ENCODE measurements around the gene BTN1A1. TPM values are rescaled to one million over a fixed set of nuclear protein-coding genes. Genes with fewer than 3 reads are reported as not detected.
"Not testable (repeated sequence)": the region's sequence is repeated elsewhere in the genome, so short reads cannot be mapped to it uniquely, and the experiment has no call there.

BTN1A1 gene
- total and polyA plus RNA-seq, 4 donors = 0.06 to 0.26 (median 0.06) TPM; not detected in 1

GRCh38 chr6:26459023-26459810, 40.9 kb upstream of the BTN1A1 start:
- Histone ChIP-seq H3K27me3 (ENCODE audit: control insufficient read depth in 3 of 3, insufficient read depth in 3 of 3, low read length in 2 of 3) (no peaks in the 10 kb centered on the region), H3K9ac (ENCODE audit: insufficient read depth in 1 of 2, low read length in 2 of 2) (peak overlapping the region in 1 of 2 donors; percentile 98), H3K9me3 (ENCODE audit: control insufficient read depth in 4 of 4, insufficient read depth in 3 of 4, low read length in 3 of 4) (no peaks in the 10 kb centered on the region), H3K27ac (ENCODE audit: low read depth in 1 of 2, low read length in 1 of 2) (no peak overlapping the region), H3K4me1 (ENCODE audit: control insufficient read depth in 5 of 5, insufficient read depth in 5 of 5, low read length in 5 of 5) (peaks cover 10 to 25% (median 19%) of the 10 kb centered on the region in 5 donors), H3K4me3 (peak overlapping the region; percentile 28), H3K36me3 (ENCODE audit: control insufficient read depth in 4 of 4, insufficient read depth in 4 of 4, low read length in 4 of 4) (peaks cover 3 to 32% (median 26%) of the 10 kb centered on the region in 4 donors)
- ATAC-seq (ENCODE audit: insufficient read depth, low FRiP score) (no peak), DNase-seq (no peak)
- WGBS, 2 donors = 79 to 85% methylated on average over 16 of the region's 16 CpGs
- TF ChIP-seq, protein P1, sequence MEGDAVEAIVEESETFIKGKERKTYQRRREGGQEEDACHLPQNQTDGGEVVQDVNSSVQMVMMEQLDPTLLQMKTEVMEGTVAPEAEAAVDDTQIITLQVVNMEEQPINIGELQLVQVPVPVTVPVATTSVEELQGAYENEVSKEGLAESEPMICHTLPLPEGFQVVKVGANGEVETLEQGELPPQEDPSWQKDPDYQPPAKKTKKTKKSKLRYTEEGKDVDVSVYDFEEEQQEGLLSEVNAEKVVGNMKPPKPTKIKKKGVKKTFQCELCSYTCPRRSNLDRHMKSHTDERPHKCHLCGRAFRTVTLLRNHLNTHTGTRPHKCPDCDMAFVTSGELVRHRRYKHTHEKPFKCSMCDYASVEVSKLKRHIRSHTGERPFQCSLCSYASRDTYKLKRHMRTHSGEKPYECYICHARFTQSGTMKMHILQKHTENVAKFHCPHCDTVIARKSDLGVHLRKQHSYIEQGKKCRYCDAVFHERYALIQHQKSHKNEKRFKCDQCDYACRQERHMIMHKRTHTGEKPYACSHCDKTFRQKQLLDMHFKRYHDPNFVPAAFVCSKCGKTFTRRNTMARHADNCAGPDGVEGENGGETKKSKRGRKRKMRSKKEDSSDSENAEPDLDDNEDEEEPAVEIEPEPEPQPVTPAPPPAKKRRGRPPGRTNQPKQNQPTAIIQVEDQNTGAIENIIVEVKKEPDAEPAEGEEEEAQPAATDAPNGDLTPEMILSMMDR (IDR thresholded peaks at IDR 0.05; ENCODE audit: control extremely low read depth, extremely low read depth) = no peak

GRCh38 chr6:26461353-26461752, 38.8 kb upstream of the BTN1A1 start:
- not testable (repeated sequence) for H3K27ac ChIP-seq (ENCODE audit: low read depth in 1 of 2, low read length in 1 of 2); DNase-seq; H3K9ac ChIP-seq (ENCODE audit: insufficient read depth in 1 of 2, low read length in 2 of 2); ATAC-seq (ENCODE audit: insufficient read depth, low FRiP score); H3K4me3 ChIP-seq; H3K27me3 ChIP-seq (ENCODE audit: control insufficient read depth in 3 of 3, insufficient read depth in 3 of 3, low read length in 2 of 3); H3K9me3 ChIP-seq (ENCODE audit: control insufficient read depth in 4 of 4, insufficient read depth in 3 of 4, low read length in 3 of 4)
- WGBS, 2 donors = 76 to 83% methylated on average over 5 of the region's 5 CpGs
- peaks cover 10 to 25% (median 19%) of the 10 kb centered on the region in 5 donors for H3K4me1 ChIP-seq (ENCODE audit: control insufficient read depth in 5 of 5, insufficient read depth in 5 of 5, low read length in 5 of 5)
- peaks cover 17 to 51% (median 41%) of the 10 kb centered on the region in 4 donors for H3K36me3 ChIP-seq (ENCODE audit: control insufficient read depth in 4 of 4, insufficient read depth in 4 of 4, low read length in 4 of 4)

GRCh38 chr6:26464014-26464413, 36.1 kb upstream of the BTN1A1 start:
- WGBS, 2 donors = 88 to 91% methylated on average over 4 of the region's 4 CpGs
- H3K4me1 ChIP-seq (ENCODE audit: control insufficient read depth in 5 of 5, insufficient read depth in 5 of 5, low read length in 5 of 5) = peaks cover 8 to 16% (median 12%) of the 10 kb centered on the region in 5 donors

More at GRCh38 chr6:26464014-26464413, 36.1 kb upstream of the BTN1A1 start:
- TF ChIP-seq, protein P1 (IDR thresholded peaks at IDR 0.05; ENCODE audit: control extremely low read depth, extremely low read depth) = no peak
- H3K27ac ChIP-seq (ENCODE audit: low read depth in 1 of 2, low read length in 1 of 2) = no peak overlapping the region
- peaks cover 23 to 65% (median 56%) of the 10 kb centered on the region in 4 donors for H3K36me3 ChIP-seq (ENCODE audit: control insufficient read depth in 4 of 4, insufficient read depth in 4 of 4, low read length in 4 of 4)
- ATAC-seq (ENCODE audit: insufficient read depth, low FRiP score) (no peak), DNase-seq (no peak)
- no peaks in the 10 kb centered on the region for H3K9me3 ChIP-seq (ENCODE audit: control insufficient read depth in 4 of 4, insufficient read depth in 3 of 4, low read length in 3 of 4)
- no peaks in the 10 kb centered on the region for H3K27me3 ChIP-seq (ENCODE audit: control insufficient read depth in 3 of 3, insufficient read depth in 3 of 3, low read length in 2 of 3)
- H3K9ac ChIP-seq (ENCODE audit: insufficient read depth in 1 of 2, low read length in 2 of 2) = no peak overlapping the region
- H3K4me3 ChIP-seq = no peak overlapping the region

Data from lung (tissue), 12 donors.